GM19467 (cell line): ENCODE results near the gene NUAK2.

Experiments
- ATAC-seq: cut with Tn5 transposase; IDR thresholded peaks from one replicate; pipeline ENCODE4 v1.9.1; 2021; ENCODE audit warnings: mild to moderate bottlenecking, moderate library complexity; ENCODE audit not compliant: unreplicated experiment

NUAK2 gene

DNA sequence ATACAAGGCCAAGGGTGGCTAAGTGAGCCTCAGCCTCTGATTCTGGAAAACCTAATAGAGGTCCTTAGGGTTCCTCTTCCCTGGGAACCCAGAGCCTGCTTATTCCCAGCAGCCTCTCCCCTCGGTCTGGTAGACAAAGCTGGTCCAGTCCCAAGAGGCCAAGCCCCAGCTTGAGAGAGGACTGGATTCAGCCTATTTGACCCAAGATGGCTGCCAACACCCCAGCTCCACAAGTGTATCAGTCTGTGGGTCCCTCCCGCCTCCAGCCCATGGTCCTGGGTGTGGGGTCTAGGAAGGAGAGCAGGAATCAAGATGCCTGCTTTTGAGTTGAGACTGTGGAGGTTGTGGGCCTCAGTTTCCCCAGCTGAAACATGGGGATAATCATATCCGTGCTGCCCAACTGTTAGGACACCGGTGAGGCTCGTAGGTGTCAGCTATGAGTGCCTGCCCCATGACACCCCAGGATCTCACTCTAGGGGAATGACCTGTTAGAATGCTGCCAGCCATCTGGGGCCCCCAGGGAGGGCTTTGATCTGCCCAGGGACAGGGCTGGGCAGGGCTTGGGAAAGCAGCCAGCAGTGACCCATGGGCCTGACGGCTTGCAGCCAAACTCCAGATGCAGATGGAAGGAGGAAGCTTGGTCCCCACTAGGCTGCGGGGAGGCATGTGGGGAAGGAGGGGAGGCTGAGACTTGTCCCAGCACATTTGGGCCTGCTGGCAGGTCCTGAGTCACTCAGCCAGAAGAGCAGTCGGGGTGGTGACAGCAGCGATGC lies 45.4 kb downstream of the NUAK2 start:
- ATAC-seq, result no peak

GRCh38 chr1:205275133-205275532 lies 46.4 kb downstream of the NUAK2 start:
- no peak for ATAC-seq

DNA sequence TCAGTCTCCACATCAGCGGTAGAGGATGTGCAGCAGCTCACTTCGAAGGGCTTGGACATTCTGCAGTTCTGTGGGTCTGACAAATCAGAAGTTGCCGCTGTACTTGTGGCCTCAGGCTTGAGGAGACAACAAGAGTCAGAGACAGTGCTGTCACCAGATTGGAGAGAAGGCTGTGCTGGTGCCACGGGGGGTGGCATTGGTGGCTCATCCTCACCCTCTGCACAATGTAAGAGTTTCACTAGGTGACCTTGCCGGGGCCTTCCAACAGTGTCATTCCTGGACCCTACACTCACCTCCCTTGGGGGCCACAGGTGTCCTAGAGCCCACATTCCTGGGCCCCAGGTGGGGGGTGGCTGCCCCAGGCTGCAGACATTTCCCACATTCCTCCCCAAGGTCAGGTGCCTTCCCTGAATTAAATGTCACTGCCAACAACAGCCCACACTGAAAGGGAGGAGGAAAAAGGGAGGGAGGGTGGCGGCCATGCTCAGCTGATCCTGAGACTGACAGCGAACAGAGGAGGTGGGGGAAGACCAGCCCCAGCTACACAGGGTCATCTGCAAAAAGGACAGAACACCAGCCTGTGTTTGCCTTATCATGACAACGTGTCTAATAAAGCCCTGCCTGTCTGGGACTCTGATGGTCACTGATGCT lies 47.4 kb downstream of the NUAK2 start:
- ATAC-seq, result no peak

DNA sequence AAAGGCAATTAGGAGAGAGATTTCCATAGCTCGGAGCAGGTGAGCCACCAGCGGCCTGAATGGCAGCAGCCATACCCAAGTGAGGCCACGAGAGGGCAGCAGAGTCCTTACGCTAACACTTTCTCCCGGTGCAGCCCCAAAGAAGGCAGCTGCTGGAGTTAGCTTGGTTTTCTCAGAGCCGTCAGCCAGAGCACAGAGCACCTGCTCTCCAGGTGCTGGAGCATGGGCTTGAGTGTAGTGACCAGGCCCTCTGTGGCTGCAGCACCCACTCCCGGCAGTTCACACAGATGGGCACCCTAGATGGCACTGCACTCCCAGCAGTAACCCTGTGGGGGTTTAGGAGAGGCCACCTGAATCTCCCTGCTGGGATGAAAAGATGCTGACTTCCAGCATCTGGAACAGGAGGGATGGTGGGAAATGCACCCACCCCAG lies 48.0 kb downstream of the NUAK2 start:
- no peak for ATAC-seq

DNA sequence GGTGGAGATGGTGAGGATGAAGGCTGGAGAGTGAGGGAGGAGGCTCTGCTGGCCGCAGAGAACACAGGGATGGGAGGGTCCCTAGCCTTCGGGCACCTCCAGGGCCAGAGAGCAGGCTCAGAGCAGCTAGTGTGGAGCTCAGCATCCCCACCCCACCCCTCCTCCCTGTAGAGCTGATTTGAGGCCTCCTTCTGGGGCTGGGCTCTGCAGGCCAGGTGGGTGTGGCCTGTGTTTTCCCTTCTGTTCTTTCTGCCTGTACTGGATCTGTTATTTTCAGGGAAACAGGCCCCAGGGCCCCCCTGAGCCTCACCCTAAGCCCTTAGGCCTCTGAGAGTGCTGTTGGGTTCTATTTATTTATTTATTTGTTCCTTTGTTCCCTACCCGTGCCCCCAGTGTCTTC lies 49.0 kb downstream of the NUAK2 start:
- no peak for ATAC-seq

DNA sequence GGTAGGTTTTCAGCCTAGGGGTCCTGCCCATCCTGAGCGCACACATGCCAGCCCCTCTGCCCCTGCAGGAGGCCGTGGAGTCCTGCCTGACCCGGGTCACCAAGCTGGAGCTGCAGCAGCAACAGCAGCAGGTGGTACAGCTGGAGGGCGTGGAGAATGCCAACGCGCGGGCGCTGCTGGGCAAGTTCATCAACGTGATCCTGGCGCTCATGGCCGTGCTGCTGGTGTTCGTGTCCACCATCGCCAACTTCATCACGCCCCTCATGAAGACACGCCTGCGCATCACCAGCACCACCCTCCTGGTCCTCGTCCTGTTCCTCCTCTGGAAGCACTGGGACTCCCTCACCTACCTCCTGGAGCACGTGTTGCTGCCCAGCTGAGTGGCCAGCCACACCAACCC lies 49.8 kb downstream of the NUAK2 start:
- ATAC-seq, result no peak

DNA sequence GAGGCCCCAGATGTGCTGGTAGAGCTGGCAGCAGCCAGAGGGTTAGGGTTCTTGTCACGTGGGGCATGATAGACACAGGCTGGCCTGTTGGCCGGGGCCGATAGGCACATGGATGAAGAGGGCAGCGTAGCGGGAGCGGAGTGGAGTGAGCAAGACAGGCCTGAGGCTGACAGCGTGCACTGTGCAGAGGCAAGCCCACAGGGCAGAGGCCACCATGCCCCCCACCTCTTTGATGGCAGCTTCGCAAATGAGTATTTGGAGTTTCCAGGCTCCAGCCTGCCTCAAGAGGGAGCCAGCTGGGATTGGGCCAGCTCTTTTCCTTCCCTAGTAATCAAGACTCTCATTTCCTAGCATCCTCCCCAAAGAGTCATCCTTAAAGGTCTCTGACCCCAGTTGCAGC lies 50.3 kb downstream of the NUAK2 start:
- ATAC-seq, result no peak

GRCh38 chr1:205270764-205271163 lies 50.8 kb downstream of the NUAK2 start:
- no peak for ATAC-seq

GRCh38 chr1:205270271-205270670 lies 51.3 kb downstream of the NUAK2 start:
- no peak for ATAC-seq

DNA sequence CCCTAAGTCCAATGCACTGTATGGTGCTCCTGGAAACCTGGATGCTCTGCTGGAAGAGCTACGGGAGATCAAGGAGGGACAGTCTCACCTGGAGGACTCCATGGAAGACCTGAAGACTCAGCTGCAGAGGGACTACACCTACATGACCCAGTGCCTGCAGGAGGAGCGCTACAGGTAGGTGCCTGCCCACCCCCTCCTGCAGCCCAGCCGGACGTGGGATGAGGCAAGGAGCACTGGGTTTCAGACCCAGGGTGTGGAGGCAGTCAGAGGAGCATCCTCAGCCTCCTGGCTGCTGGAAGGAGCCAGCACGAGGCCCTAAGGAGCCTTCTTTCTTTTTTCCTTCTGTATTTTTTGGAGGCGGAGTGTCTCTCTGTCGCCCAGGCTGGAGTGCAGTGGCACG lies 51.8 kb downstream of the NUAK2 start:
- ATAC-seq, result no peak

DNA sequence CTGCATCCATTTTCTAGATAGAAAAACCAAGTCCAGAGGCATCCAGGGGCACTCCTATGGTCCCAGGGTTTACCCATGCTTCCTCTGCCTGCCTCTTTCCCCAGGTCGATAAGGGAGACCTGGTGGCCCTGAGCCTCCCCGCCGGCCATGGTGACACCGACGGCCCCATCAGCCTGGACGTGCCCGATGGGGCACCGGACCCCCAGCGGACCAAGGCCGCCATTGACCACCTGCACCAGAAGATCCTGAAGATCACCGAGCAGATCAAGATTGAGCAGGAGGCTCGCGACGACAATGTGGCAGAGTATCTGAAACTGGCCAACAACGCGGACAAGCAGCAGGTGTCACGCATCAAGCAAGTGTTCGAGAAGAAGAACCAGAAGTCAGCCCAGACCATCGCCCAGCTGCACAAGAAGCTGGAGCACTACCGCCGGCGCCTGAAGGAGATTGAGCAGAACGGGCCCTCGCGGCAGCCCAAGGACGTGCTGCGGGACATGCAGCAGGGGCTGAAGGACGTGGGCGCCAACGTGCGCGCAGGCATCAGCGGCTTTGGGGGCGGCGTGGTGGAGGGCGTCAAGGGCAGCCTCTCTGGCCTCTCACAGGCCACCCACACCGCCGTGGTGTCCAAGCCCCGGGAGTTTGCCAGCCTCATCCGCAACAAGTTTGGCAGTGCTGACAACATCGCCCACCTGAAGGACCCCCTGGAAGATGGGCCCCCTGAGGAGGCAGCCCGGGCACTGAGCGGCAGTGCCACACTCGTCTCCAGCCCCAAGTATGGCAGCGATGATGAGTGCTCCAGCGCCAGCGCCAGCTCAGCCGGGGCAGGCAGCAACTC lies 52.5 kb downstream of the NUAK2 start:
- no peak for ATAC-seq

DNA sequence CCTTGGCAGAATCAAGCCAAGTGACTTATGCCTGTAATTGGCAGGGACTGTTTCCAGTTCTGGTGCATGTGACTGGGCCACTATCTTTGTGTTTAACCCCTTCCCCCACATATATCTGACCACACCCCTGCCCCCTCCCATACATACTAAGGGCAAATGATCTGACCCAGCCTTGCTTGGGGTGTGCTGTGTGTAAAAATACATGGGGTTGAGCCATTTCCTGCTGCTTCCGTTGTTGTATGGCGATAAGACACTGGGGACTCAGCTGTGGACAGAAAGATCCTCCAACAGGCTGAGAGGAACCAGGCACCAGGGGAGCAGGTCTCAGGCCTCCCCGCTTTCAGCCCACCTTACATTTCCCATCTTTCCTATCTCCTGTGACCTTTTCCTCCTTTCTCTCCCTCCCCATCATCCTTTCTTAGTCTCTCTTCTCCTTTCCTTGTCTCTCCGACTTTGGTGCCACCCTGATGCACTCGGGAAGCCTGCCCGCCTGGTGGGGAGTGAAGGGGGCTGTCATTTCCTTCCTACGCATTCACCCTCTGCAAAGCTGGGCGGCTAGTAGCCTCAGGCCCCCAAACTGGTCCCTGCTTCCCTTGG lies 54.1 kb downstream of the NUAK2 start:
- ATAC-seq, result no peak

DNA sequence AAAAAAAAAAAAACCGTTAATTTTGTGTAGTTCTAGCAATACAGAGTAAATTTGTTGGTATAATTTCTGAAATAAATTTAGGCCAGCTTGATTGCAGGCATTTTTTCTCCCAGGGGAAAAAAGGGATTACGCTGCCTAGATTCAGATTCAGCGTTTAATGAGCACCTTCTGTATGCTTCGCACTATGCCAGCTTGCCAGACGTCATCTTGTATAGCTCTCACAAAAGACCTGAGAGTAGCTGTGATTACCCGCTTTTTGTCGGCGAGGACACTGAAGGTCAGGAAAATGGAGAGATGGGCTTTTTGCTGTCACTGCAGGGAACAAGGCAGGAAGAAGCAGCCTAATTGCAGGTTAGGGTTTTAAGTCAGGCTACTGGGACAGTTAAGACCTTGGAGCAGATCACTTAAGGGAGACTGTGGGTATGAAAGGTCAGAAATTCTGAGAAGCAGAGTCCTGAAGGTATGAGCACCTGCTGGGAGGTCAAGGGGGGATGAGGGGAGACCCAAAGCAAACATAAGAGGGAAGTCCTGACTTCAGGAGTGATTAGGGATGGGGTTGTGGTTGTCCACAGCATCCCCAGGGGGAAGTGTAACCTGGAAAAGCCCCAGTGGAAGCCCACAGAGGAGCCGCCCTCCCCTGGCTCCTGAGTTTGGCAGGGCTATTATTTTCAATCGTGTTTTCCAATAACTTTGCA lies 54.8 kb downstream of the NUAK2 start:
- ATAC-seq, result no peak

DNA sequence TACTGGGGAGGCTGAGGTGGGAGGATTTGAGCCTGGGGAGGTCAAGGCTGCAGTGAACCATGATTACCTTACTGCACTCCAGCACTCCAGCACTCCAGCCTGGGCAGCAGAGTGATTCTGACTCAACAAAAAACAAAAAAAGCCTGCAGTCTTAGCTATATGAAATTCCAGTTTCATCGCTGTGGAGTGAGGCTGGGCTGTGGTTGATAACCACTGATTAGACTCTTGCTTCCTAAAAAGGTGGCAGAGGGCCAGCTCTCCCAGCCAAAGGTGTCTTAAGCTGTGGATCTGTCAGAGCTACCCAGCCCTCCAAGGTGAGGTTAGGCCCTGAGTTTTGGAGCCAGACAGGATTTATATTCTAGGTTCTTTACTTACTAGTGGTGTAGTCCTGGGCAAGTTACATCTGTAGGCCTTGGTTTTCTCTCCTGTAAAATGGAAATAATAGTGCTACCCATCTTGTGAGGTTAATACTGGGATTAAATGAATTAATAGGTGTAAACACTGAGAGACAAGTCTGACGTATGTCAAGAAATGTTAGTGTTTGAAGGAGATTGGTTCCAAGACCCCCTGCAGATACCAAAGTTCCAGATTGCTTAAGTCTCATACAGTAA lies 57.9 kb downstream of the NUAK2 start:
- no peak for ATAC-seq

- no peak for ATAC-seq
These were observed 58.8 kb downstream of the NUAK2 start for GRCh38 chr1:205262731-205263171.

DNA sequence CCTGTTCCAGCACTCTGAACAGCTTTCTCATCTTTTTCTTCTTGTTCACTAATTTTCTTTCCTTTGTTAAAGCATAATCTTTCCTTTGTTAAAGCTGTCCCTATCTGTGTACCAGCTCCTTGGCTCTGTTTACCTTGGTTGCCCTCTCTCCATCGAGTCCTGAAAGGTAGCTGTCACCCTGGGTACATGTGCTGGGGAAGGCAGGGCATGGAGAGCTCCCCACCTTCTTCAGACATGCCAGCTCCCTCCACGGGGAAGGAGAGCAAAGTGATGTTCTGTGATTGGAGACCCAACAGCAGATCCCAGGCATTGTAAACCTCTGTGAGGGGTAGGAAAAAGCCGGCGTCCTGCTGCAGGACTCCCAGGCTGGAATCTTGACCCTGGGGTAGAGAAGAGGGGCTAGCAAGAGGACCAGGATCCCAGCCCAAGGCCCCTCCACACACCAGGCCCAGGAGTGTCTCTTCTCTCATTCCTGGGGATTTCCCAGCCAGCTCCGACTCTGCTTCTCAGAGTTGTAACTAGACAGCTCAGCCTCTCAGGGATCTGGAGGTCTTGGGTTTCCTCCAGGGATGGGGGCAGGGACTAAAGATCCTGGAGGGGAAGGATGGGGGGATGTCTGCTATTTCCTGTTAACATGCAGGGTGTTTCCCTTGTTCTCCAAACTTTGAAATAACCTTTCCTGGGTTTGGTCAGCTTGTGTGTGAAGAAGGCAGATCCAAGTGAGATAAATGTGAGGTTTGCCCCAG lies 59.4 kb downstream of the NUAK2 start:
- no peak for ATAC-seq

- no peak for ATAC-seq
These were observed 60.4 kb downstream of the NUAK2 start for GRCh38 chr1:205260948-205261732.

- no peak for ATAC-seq
These were observed 61.5 kb downstream of the NUAK2 start for GRCh38 chr1:205259998-205260397.

GRCh38 chr1:205259324-205259832 lies 62.2 kb downstream of the NUAK2 start:
- ATAC-seq, result no peak
